AG09319 (cell line): ENCODE measurements around the gene PET100.
A peak's percentile ranks its signal among the peaks of the same experiment; 100 is the strongest.

ENCODE experiments used
- DNase-seq: peaks from one replicate; pipeline ENCODE4 v3.0.0-alpha.2; 2010; ENCODE audit warnings: low read depth; ENCODE audit errors: extremely low read depth
- TF ChIP-seq, protein P1 (sequence below): IDR thresholded peaks from 2 replicates; pipeline ENCODE4 v1.5.1; 2011; ENCODE audit warnings: low read depth, mild to moderate bottlenecking, inconsistent platforms, low read length, moderate library complexity

The PET100 gene

GRCh38 chr19:7629347-7630054 is at the start of gene PET100, which contains the start of gene XAB2:
Gene PET100, plus strand, starts transcription at chr19:7629793. Its CDS starts 41 bp downstream, at chr19:7629834.
Gene XAB2, minus strand, starts transcription at chr19:7629545. Its CDS starts 18 bp downstream, at chr19:7629527.
- DNase-seq, result peak; percentile 97
- TF ChIP-seq, protein P1, sequence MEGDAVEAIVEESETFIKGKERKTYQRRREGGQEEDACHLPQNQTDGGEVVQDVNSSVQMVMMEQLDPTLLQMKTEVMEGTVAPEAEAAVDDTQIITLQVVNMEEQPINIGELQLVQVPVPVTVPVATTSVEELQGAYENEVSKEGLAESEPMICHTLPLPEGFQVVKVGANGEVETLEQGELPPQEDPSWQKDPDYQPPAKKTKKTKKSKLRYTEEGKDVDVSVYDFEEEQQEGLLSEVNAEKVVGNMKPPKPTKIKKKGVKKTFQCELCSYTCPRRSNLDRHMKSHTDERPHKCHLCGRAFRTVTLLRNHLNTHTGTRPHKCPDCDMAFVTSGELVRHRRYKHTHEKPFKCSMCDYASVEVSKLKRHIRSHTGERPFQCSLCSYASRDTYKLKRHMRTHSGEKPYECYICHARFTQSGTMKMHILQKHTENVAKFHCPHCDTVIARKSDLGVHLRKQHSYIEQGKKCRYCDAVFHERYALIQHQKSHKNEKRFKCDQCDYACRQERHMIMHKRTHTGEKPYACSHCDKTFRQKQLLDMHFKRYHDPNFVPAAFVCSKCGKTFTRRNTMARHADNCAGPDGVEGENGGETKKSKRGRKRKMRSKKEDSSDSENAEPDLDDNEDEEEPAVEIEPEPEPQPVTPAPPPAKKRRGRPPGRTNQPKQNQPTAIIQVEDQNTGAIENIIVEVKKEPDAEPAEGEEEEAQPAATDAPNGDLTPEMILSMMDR, result no peak

GRCh38 chr19:7582446-7582845 is 47.1 kb upstream of the PET100 start:
- no peak for DNase-seq
- TF ChIP-seq, protein P1, result no peak

GRCh38 chr19:7589822-7590221 is 39.8 kb upstream of the PET100 start:
- TF ChIP-seq, protein P1, result no peak

DNA sequence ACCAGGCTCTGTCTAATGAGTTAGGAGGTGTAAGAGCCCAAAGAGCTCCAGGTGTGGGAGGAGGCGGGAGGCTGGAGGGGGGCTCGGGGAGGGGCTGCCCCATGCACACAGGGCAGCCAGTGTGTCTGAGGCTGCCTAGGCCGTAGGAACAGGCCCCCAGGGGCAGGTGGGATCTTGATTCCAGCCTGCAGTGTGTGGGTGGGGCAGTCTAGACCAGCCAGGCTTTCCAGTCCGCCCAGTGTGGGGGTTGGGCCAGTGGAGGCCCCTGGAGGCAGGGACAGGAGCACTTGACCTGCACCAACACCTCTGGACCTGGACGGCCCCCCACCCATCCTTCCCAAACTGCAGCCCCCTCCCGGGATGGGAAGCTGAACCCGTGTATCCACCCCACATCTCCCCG is 39.3 kb upstream of the PET100 start:
- TF ChIP-seq, protein P1, result no peak
- DNase-seq, result no peak

More at GRCh38 chr19:7589822-7590221, 39.8 kb upstream of the PET100 start:
- DNase-seq, result no peak

- DNase-seq, result peak; percentile 11
- TF ChIP-seq, protein P1, result no peak
Measured at GRCh38 chr19:7595466-7596133, 34.0 kb upstream of the PET100 start, which contains the start of gene CAMSAP3. Gene CAMSAP3, plus strand, starts transcription at chr19:7595863. Its CDS starts 140 bp downstream, at chr19:7596003.

- DNase-seq, result no peak
Measured at GRCh38 chr19:7596211-7596937, 33.2 kb upstream of the PET100 start.

More at GRCh38 chr19:7596211-7596937, 33.2 kb upstream of the PET100 start:
- TF ChIP-seq, protein P1, result no peak
